Measurements from ENCODE around the gene EDEM3.
A peak's percentile ranks its signal among the peaks of the same experiment; 100 is the strongest.

EDEM3 gene

GRCh38 chr1:184672013-184672726 lies 82.5 kb downstream of the EDEM3 start:
- no peak for DNase-seq

- DNase-seq, result no peak
Observed at GRCh38 chr1:184669391-184669790, 85.3 kb downstream of the EDEM3 start.

GRCh38 chr1:184665360-184665759 lies 89.3 kb downstream of the EDEM3 start:
- no peak for DNase-seq

- no peak for DNase-seq
Observed at GRCh38 chr1:184664661-184665060, 90.0 kb downstream of the EDEM3 start.

- peak; percentile 44 to 71 for DNase-seq
Observed at GRCh38 chr1:184664042-184664660, 90.5 kb downstream of the EDEM3 start.

- no peak for DNase-seq
Observed at GRCh38 chr1:184661801-184662200, 92.9 kb downstream of the EDEM3 start.

- DNase-seq, result no peak
Observed at GRCh38 chr1:184660462-184661191, 94.0 kb downstream of the EDEM3 start.

- DNase-seq, result no peak
Observed at GRCh38 chr1:184658055-184658454, 96.6 kb downstream of the EDEM3 start.

- no peak for DNase-seq
Observed at GRCh38 chr1:184656221-184656620, 98.4 kb downstream of the EDEM3 start.

- no peak for DNase-seq
Observed at GRCh38 chr1:184655185-184655584, 99.5 kb downstream of the EDEM3 start.

- DNase-seq, result peak in 1 of 2 donors; percentile 6
Observed at GRCh38 chr1:184650177-184650866, 104.3 kb downstream of the EDEM3 start.

- peak; percentile 61 to 65 for DNase-seq
Observed at GRCh38 chr1:184649451-184649888, 105.2 kb downstream of the EDEM3 start.

- DNase-seq, result no peak
Observed at GRCh38 chr1:184648856-184649201, 105.8 kb downstream of the EDEM3 start.

GRCh38 chr1:184648160-184648855 lies 106.3 kb downstream of the EDEM3 start:
- DNase-seq, result no peak

- DNase-seq, result no peak
Observed at GRCh38 chr1:184647471-184647870, 107.2 kb downstream of the EDEM3 start.

- no peak for DNase-seq
Observed at GRCh38 chr1:184646824-184647223, 107.8 kb downstream of the EDEM3 start.

- DNase-seq, result no peak
Observed at GRCh38 chr1:184646178-184646701, 108.4 kb downstream of the EDEM3 start.

- no peak for DNase-seq
Observed at GRCh38 chr1:184644771-184645170, 109.9 kb downstream of the EDEM3 start.

- DNase-seq, result no peak
Observed at GRCh38 chr1:184643661-184644060, 111.0 kb downstream of the EDEM3 start.

- DNase-seq, result no peak
Observed at GRCh38 chr1:184641894-184642293, 112.8 kb downstream of the EDEM3 start.

GRCh38 chr1:184640505-184640904 lies 114.2 kb downstream of the EDEM3 start:
- DNase-seq, result no peak
